K562 (cell line): ENCODE measurements around the gene TEFM. TPM values are rescaled to one million over a fixed set of nuclear protein-coding genes. Genes with fewer than 3 reads are reported as not detected.
A peak's percentile ranks its signal among the peaks of the same experiment; 100 is the strongest.

Experiments used
- ADNP ChIP-seq: fragments of 200-800 bp; sonication (Bioruptor generic); IDR thresholded peaks from 2 replicates; pipeline ENCODE4 v1.6.1; 2016; ENCODE audit warnings: missing genetic modification characterization, missing compliant biosample characterization
- ARID4B ChIP-seq: sonication (generic); formaldehyde crosslinking; IDR thresholded peaks from 2 replicates; pipeline ENCODE4 v1.8.0; 2022; ENCODE audit warnings: mild to moderate bottlenecking, missing genetic modification reagents
- ASH1L ChIP-seq: fragments of 450-650 bp; IDR thresholded peaks from 2 replicates; pipeline ENCODE4 v1.6.1; 2018; ENCODE audit warnings: borderline replicate concordance, mild to moderate bottlenecking, low read depth; ENCODE audit not compliant: partially characterized antibody
- BCOR ChIP-seq: fragments of 450-650 bp; IDR thresholded peaks from 2 replicates; pipeline ENCODE4 v1.6.1; 2016
- CBX2 ChIP-seq: fragments of 200-600 bp; sonication (generic); IDR thresholded peaks from one replicate; pipeline ENCODE4 v1.6.1; 2012; ENCODE audit warnings: mild to moderate bottlenecking, low read length, inconsistent platforms; ENCODE audit not compliant: insufficient read depth, poor library complexity, severe bottlenecking
- ELF2 ChIP-seq: fragments of 250-450 bp; sonication (Bioruptor Pico); IDR thresholded peaks from 2 replicates; pipeline ENCODE4 v1.5.0; 2021; ENCODE audit warnings: mild to moderate bottlenecking
- KDM1A ChIP-seq, 2 experiments: fragments of 450-650 bp; IDR thresholded peaks; 2 replicates each; pipeline ENCODE4 v1.6.1; 2016; ENCODE audit warnings: mild to moderate bottlenecking in 2 of 2
- KLF1 ChIP-seq: fragments of 450-650 bp; IDR thresholded peaks from 2 replicates; pipeline ENCODE4 v1.6.1; 2016; ENCODE audit warnings: missing genetic modification characterization, missing compliant biosample characterization
- MAFG ChIP-seq: fragments of 450-650 bp; conservative IDR thresholded peaks from 2 replicates; pipeline ENCODE4 v1.6.1; 2016; ENCODE audit warnings: missing genetic modification characterization, missing compliant biosample characterization
- MTA3 ChIP-seq: fragments of 450-650 bp; formaldehyde crosslinking; IDR thresholded peaks from 2 replicates; pipeline ENCODE4 v1.6.1; 2017; ENCODE audit warnings: mild to moderate bottlenecking, borderline replicate concordance
- PML ChIP-seq: IDR thresholded peaks from 2 replicates; pipeline ENCODE4 v1.6.1; 2012; ENCODE audit warnings: low read length, inconsistent platforms
- POLR2H ChIP-seq: IDR thresholded peaks from 2 replicates; pipeline ENCODE4 v1.6.1; 2016; ENCODE audit warnings: missing genetic modification characterization, low read depth, mild to moderate bottlenecking, control low read depth, missing compliant biosample characterization, moderate library complexity
- SMARCC2 ChIP-seq: fragments of 450-650 bp; IDR thresholded peaks from 2 replicates; pipeline ENCODE4 v1.6.1; 2017; ENCODE audit warnings: antibody characterized with exemption, moderate library complexity, mild to moderate bottlenecking, low read depth
- SRSF9 ChIP-seq: fragments of 200-400 bp; formaldehyde crosslinking; IDR thresholded peaks from 2 replicates; pipeline ENCODE4 v1.6.1; 2017; ENCODE audit warnings: low read depth, low read length, borderline replicate concordance
- TARDBP ChIP-seq: fragments of 450-650 bp; IDR thresholded peaks from 2 replicates; pipeline ENCODE4 v1.6.1; 2016
- TFE3 ChIP-seq: fragments of 450-650 bp; formaldehyde crosslinking; IDR thresholded peaks from 2 replicates; pipeline ENCODE4 v1.4.0; 2020; ENCODE audit warnings: mild to moderate bottlenecking, mixed read lengths
- ZNF12 ChIP-seq: sonication (generic); formaldehyde crosslinking; IDR thresholded peaks from 2 replicates; pipeline ENCODE4 v1.4.0; 2020; ENCODE audit warnings: mild to moderate bottlenecking, missing genetic modification reagents
- ZNF280A ChIP-seq: fragments of 450-650 bp; IDR thresholded peaks from 2 replicates; pipeline ENCODE4 v1.6.1; 2018; ENCODE audit warnings: mild to moderate bottlenecking, low read depth; ENCODE audit not compliant: partially characterized antibody
- ZNF282 ChIP-seq: sonication (generic); formaldehyde crosslinking; IDR thresholded peaks from 2 replicates; pipeline ENCODE4 v1.8.1; 2023; ENCODE audit warnings: missing genetic modification reagents
- ZNF449 ChIP-seq: fragments of 250-450 bp; sonication (Bioruptor Pico); IDR thresholded peaks from 2 replicates; pipeline ENCODE4 v1.8.0; 2022; ENCODE audit warnings: moderate library complexity, mild to moderate bottlenecking, inconsistent platforms
- ZNF764 ChIP-seq: fragments of 250-450 bp; sonication (Bioruptor Pico); IDR thresholded peaks from 2 replicates; pipeline ENCODE4 v1.4.0; 2020; ENCODE audit warnings: low read depth, mild to moderate bottlenecking, moderate library complexity
- polyA plus RNA-seq, 8 experiments: library from polyadenylated mRNA; depleted of rRNA in 4 of 8; stranded (reverse) in 5 of 8; unstranded in 3 of 8; fragments of >200 nt; fragmentation: Nextera tagmentation in 2 of 8; fragmentation: Illumina TruSeq in 1 of 8; extraction: Ambion mirVana in 2 of 8; extraction: Trizol in 1 of 8; gene quantifications; 2 replicates each; pipeline versions ENCODE4 v1.2.1 to v1.2.3, GENCODE V29; 2011 to 2014; ENCODE audit warnings: inconsistent platforms in 1 of 8, missing spikeins in 1 of 8
- total RNA-seq, 7 experiments: library from RNA; depleted of rRNA in 6 of 7; stranded (reverse); fragments of >200 nt in 6 of 7; fragmentation: Illumina TruSeq in 2 of 7; extraction: Trizol in 2 of 7; gene quantifications; 2 replicates each; pipeline versions ENCODE4 v1.2.1 to v1.2.3, GENCODE V29; 2011 to 2021; ENCODE audit warnings: low replicate concordance in 1 of 7

TEFM gene
- total and polyA plus RNA-seq, 9 of the 15 experiments (the other 6 are each of a cell fraction or from before 2014, with no cell fraction given): 12.5 to 60.3 (median 23.3) TPM

GRCh38 chr17:30917050-30917449, 11.0 kb upstream of the TEFM start (continued):
- TF ChIP-seq ARID4B: no peak
- no peak for TF ChIP-seq KLF1 (tag)
- TF ChIP-seq SMARCC2: no peak
- peak; percentile 34; the same call in 1 of the 2 replicates for TF ChIP-seq ADNP (tag)
- no peak for TF ChIP-seq ZNF764 (CRISPR knock-in tag)
- no peak for TF ChIP-seq TFE3 (CRISPR knock-in tag)
- TF ChIP-seq SRSF9: no peak
- TF ChIP-seq ZNF449 (CRISPR knock-in tag): no peak
- no peak for TF ChIP-seq ASH1L
- no peak for TF ChIP-seq ZNF280A
- TF ChIP-seq PML: no peak
- no peak for TF ChIP-seq POLR2H (tag)
- peak; percentile 34 to 42; a peak in 1 of 4 replicates for TF ChIP-seq KDM1A (IDR thresholded peaks at IDR 0.05)
- TF ChIP-seq ZNF282 (CRISPR knock-in tag): no peak
- TF ChIP-seq MTA3: no peak
- TF ChIP-seq ELF2 (CRISPR knock-in tag): no peak
- no peak for TF ChIP-seq CBX2
- no peak for TF ChIP-seq MAFG
- TF ChIP-seq BCOR: peak; percentile 55; the same call in 1 of the 2 replicates
- no peak for TF ChIP-seq ZNF12 (CRISPR knock-in tag)
- TF ChIP-seq TARDBP: no peak
